ENCODE measurements around the gene RAVER2. TPM values are rescaled to one million over a fixed set of nuclear protein-coding genes. Genes with fewer than 3 reads are reported as not detected.

The RAVER2 gene
- total RNA-seq, 1 experiment from 2014 or later, result 12.8 TPM

DNA sequence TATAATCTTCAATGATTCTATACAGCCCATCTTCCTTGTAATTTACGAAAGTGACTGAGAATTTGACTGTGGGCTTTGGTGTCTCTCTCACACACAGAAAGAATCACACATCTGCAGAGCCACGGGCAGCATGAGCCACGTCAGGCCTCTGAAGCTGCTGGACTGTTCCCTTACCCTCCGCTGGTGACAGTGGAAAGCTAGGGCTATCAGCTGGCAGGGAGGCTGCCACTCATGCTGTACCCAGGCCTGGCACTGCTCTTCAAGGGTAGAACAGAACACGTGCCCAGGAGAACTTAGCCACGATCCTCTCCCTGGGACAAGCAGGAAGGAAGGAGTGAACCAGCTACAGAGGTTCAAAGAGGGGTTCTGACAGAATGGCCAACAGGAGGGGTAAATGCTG lies 130.7 kb downstream of the RAVER2 start:
- no TSS peak for BruUV-seq (replicated peaks)
- TF ChIP-seq, protein P1, sequence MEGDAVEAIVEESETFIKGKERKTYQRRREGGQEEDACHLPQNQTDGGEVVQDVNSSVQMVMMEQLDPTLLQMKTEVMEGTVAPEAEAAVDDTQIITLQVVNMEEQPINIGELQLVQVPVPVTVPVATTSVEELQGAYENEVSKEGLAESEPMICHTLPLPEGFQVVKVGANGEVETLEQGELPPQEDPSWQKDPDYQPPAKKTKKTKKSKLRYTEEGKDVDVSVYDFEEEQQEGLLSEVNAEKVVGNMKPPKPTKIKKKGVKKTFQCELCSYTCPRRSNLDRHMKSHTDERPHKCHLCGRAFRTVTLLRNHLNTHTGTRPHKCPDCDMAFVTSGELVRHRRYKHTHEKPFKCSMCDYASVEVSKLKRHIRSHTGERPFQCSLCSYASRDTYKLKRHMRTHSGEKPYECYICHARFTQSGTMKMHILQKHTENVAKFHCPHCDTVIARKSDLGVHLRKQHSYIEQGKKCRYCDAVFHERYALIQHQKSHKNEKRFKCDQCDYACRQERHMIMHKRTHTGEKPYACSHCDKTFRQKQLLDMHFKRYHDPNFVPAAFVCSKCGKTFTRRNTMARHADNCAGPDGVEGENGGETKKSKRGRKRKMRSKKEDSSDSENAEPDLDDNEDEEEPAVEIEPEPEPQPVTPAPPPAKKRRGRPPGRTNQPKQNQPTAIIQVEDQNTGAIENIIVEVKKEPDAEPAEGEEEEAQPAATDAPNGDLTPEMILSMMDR (IDR thresholded peaks at IDR 0.05; ENCODE audit: unreplicated experiment), result no peak
- no peaks in the 10 kb centered on the region for H3K4me1 Mint-ChIP-seq (ENCODE audit: low read depth, unreplicated experiment)
- CTCF ChIA-PET, result no interaction called here
- peaks cover 48% of the 10 kb centered on the region for H3K36me3 Mint-ChIP-seq (ENCODE audit: insufficient read depth, unreplicated experiment)
- H3K27me3 Mint-ChIP-seq (ENCODE audit: unreplicated experiment), result no peaks in the 10 kb centered on the region
- no peaks in the 10 kb centered on the region for H3K9me3 Mint-ChIP-seq (ENCODE audit: low read depth, unreplicated experiment)
- no peak for DNase-seq
- no peak overlapping the region for H3K4me3 Mint-ChIP-seq (ENCODE audit: low read depth, unreplicated experiment)
- intact Hi-C loops (cut with micrococcal nuclease; ENCODE audit: unreplicated experiment), result no loop called here
- no peak overlapping the region for H3K27ac Mint-ChIP-seq (ENCODE audit: unreplicated experiment)

DNA sequence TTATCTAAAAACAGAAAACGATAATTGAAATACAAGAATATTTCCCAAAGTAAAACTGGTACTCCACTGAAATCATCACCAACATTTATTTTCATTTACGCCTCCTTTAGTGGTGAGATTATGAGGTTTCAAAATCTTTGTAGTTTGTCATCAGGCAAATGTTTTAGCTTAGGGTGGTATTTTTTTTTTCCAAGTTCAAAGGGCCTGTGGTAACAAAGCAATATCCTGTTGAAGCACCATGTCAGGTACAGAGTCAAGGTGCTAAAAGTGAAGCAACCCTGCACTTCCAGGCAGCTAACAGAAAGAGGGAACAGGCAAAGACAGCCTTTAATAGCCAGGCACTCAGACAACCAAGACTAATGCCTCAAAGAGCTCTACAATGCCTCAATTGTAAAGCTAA lies 132.3 kb downstream of the RAVER2 start:
- H3K4me1 Mint-ChIP-seq (ENCODE audit: low read depth, unreplicated experiment), result no peaks in the 10 kb centered on the region
- CTCF ChIA-PET, result interaction anchor here (1.2 kb wide), 1 partner anchor 21 kb away, joined by 6 read pairs; no protein-coding TSS in a partner anchor
- H3K4me3 Mint-ChIP-seq (ENCODE audit: low read depth, unreplicated experiment), result no peak overlapping the region
- no peaks in the 10 kb centered on the region for H3K9me3 Mint-ChIP-seq (ENCODE audit: low read depth, unreplicated experiment)
- intact Hi-C loops (cut with micrococcal nuclease; ENCODE audit: unreplicated experiment), result no loop called here
- no peak overlapping the region for H3K27ac Mint-ChIP-seq (ENCODE audit: unreplicated experiment)
- peaks cover 39% of the 10 kb centered on the region for H3K36me3 Mint-ChIP-seq (ENCODE audit: insufficient read depth, unreplicated experiment)
- no peaks in the 10 kb centered on the region for H3K27me3 Mint-ChIP-seq (ENCODE audit: unreplicated experiment)
- no peak for DNase-seq
- TF ChIP-seq, protein P1 (IDR thresholded peaks at IDR 0.05; ENCODE audit: unreplicated experiment), result no peak
- BruUV-seq (replicated peaks), result no TSS peak

DNA sequence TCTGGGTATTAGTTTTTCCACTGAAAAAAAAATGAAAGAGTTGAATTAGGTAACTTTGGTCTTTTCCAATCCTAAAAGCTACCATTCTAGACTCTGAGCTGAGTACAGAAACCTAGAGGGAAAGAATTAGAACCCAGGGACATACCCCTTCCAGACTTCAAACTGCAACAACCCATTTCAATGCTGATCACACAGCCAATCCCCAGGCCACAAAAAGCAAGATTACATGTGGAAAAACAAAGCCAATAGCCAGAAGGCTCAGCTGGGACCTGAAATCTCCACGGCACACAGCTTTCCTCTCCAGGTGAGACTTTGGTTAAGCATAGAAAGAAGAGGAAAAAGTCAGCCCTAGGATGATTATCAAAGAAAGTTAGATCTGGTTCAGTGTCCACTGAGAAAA lies 132.7 kb downstream of the RAVER2 start:
- TF ChIP-seq, protein P1 (IDR thresholded peaks at IDR 0.05; ENCODE audit: unreplicated experiment), result no peak
- Mint-ChIP-seq H3K9me3 (ENCODE audit: low read depth, unreplicated experiment) (no peaks in the 10 kb centered on the region), H3K4me3 (ENCODE audit: low read depth, unreplicated experiment) (no peak overlapping the region), H3K27ac (ENCODE audit: unreplicated experiment) (no peak overlapping the region), H3K27me3 (ENCODE audit: unreplicated experiment) (no peaks in the 10 kb centered on the region), H3K36me3 (ENCODE audit: insufficient read depth, unreplicated experiment) (peaks cover 39% of the 10 kb centered on the region), H3K4me1 (ENCODE audit: low read depth, unreplicated experiment) (no peaks in the 10 kb centered on the region)
- CTCF ChIA-PET, result interaction anchor here (1.2 kb wide), 1 partner anchor 21 kb away, joined by 6 read pairs; no protein-coding TSS in a partner anchor
- no peak for DNase-seq
- no TSS peak for BruUV-seq (replicated peaks)
- intact Hi-C loops (cut with micrococcal nuclease; ENCODE audit: unreplicated experiment), result no loop called here

DNA sequence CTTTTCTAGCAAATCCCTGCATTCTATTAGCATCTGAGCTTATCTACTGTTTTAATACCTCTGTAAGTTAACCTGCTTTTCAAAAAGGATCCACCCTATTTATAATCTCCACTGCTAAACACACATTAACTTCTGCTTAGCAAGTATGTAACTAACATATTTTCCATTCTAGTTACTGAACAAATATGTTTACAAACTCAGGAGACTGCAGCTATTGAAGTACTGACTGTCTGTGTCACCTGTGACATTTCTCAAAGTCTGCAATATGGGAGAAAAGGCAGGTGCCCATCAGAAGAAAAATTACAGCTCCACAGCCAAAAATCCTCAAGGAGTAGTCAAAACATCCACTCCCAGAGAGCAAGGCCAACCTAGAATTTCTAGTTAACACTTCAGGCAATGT lies 133.2 kb downstream of the RAVER2 start:
- CTCF ChIA-PET, result interaction anchor here (1.2 kb wide), 1 partner anchor 20 kb away, joined by 6 read pairs; no protein-coding TSS in a partner anchor
- H3K36me3 Mint-ChIP-seq (ENCODE audit: insufficient read depth, unreplicated experiment), result peaks cover 37% of the 10 kb centered on the region
- no peak for DNase-seq
- no peaks in the 10 kb centered on the region for H3K9me3 Mint-ChIP-seq (ENCODE audit: low read depth, unreplicated experiment)
- no peaks in the 10 kb centered on the region for H3K27me3 Mint-ChIP-seq (ENCODE audit: unreplicated experiment)
- H3K4me1 Mint-ChIP-seq (ENCODE audit: low read depth, unreplicated experiment), result no peaks in the 10 kb centered on the region
- TF ChIP-seq, protein P1 (IDR thresholded peaks at IDR 0.05; ENCODE audit: unreplicated experiment), result no peak
- intact Hi-C loops (cut with micrococcal nuclease; ENCODE audit: unreplicated experiment), result no loop called here
- BruUV-seq (replicated peaks), result TSS peak; percentile 9
- no peak overlapping the region for H3K27ac Mint-ChIP-seq (ENCODE audit: unreplicated experiment)
- H3K4me3 Mint-ChIP-seq (ENCODE audit: low read depth, unreplicated experiment), result no peak overlapping the region

Measured in Calu3 (cell line).